OCI-LY7 (cell line): ENCODE results near the gene CRYAB. TPM values are rescaled to one million over a fixed set of nuclear protein-coding genes. Genes with fewer than 3 reads are reported as not detected.

Experiments used
- small RNA-seq: library from RNA; depleted of rRNA; stranded (forward); fragments of <200 nt; gene quantifications from one replicate; pipeline ENCODE3, GENCODE V24; 2014
- total RNA-seq, 2 experiments: library from RNA; depleted of rRNA in 1 of 2; stranded (reverse); fragments of >200 nt in 1 of 2; shearing (Covaris generic) in 1 of 2; gene quantifications; 2 replicates each; pipeline ENCODE4 v1.2.3, GENCODE V29; 2014 to 2022

Gene CRYAB
- total RNA-seq, 2 experiments from 2014 or later = not detected

Small RNA genes lying within 50 kb of the gene (small RNA-seq; reads per million reads assigned to genes)
- gene C11orf52 (not detected), gene GNG5P3 (not detected), gene RNA5SP351 (not detected), gene RPL37AP8 (0.36 reads per million)

Other genes with a start within 250 kb of the CRYAB start
- gene PPP2R1B, start 145.4 kb downstream of the CRYAB start, total RNA-seq (2014; rRNA removed; shearing (Covaris generic)) = 30.2 and 50.6 TPM in 2 replicates
- 81.5 and 84.2 TPM in 2 replicates for gene PPP2R1B, start 145.4 kb downstream of the CRYAB start, total RNA-seq (2022)
- 13.8 and 16.8 TPM in 2 replicates for gene ALG9, start 40.2 kb downstream of the CRYAB start, total RNA-seq (2014; rRNA removed; shearing (Covaris generic))
- gene ALG9, start 40.2 kb downstream of the CRYAB start, total RNA-seq (2022) = 21.6 and 23.0 TPM in 2 replicates
- gene FDXACB1, start 32.6 kb downstream of the CRYAB start, total RNA-seq (2014; rRNA removed; shearing (Covaris generic)) = 4.2 and 6.2 TPM in 2 replicates
- gene FDXACB1, start 32.6 kb downstream of the CRYAB start, total RNA-seq (2022) = 5.3 and 5.8 TPM in 2 replicates
- 14.8 and 17.3 TPM in 2 replicates for gene CFAP68, start 32.2 kb downstream of the CRYAB start, total RNA-seq (2014; rRNA removed; shearing (Covaris generic))
- gene CFAP68, start 32.2 kb downstream of the CRYAB start, total RNA-seq (2022) = 18.8 and 22.4 TPM in 2 replicates
- not detected in 2 replicates for gene HSPB2, start 964 bp upstream of the CRYAB start, total RNA-seq (2014; rRNA removed; shearing (Covaris generic))
- gene HSPB2, start 964 bp upstream of the CRYAB start, total RNA-seq (2022) = not detected in 2 replicates
- gene C11orf52, start 7.1 kb upstream of the CRYAB start, total RNA-seq (2014; rRNA removed; shearing (Covaris generic)) = not detected in 2 replicates
- not detected in 2 replicates for gene C11orf52, start 7.1 kb upstream of the CRYAB start, total RNA-seq (2022)
- 5.5 and 6.9 TPM in 2 replicates for gene DIXDC1, start 25.6 kb upstream of the CRYAB start, total RNA-seq (2014; rRNA removed; shearing (Covaris generic))
- 5.5 and 7.3 TPM in 2 replicates for gene DIXDC1, start 25.6 kb upstream of the CRYAB start, total RNA-seq (2022)
- gene DLAT, start 113.6 kb upstream of the CRYAB start, total RNA-seq (2014; rRNA removed; shearing (Covaris generic)) = 34.5 and 42.0 TPM in 2 replicates
- 46.0 and 54.1 TPM in 2 replicates for gene DLAT, start 113.6 kb upstream of the CRYAB start, total RNA-seq (2022)
- 0.95 and 1.3 TPM in 2 replicates for gene PIH1D2, start 162.2 kb upstream of the CRYAB start, total RNA-seq (2014; rRNA removed; shearing (Covaris generic))
- gene PIH1D2, start 162.2 kb upstream of the CRYAB start, total RNA-seq (2022) = 0.61 and 2.6 TPM in 2 replicates
- gene NKAPD1, start 162.5 kb upstream of the CRYAB start, total RNA-seq (2014; rRNA removed; shearing (Covaris generic)) = 21.3 and 39.6 TPM in 2 replicates
- 30.7 and 31.1 TPM in 2 replicates for gene NKAPD1, start 162.5 kb upstream of the CRYAB start, total RNA-seq (2022)
- 71.3 and 94.3 TPM in 2 replicates for gene TIMM8B, start 175.0 kb upstream of the CRYAB start, total RNA-seq (2014; rRNA removed; shearing (Covaris generic))
- 41.3 and 58.2 TPM in 2 replicates for gene TIMM8B, start 175.0 kb upstream of the CRYAB start, total RNA-seq (2022)
- 43.5 and 58.8 TPM in 2 replicates for gene SDHD, start 175.1 kb upstream of the CRYAB start, total RNA-seq (2014; rRNA removed; shearing (Covaris generic))
- 77.1 and 85.6 TPM in 2 replicates for gene SDHD, start 175.1 kb upstream of the CRYAB start, total RNA-seq (2022)